Small intestine (tissue), 7 donors: ENCODE results near the gene SLC6A4. TPM values are rescaled to one million over a fixed set of nuclear protein-coding genes. Genes with fewer than 3 reads are reported as not detected.

ENCODE experiments used
- DNase-seq, 2 donors: peaks; one replicate each; pipeline versions ENCODE4 v3.0.0 to v3.0.0-alpha.2; 2013
- FAIRE-seq: peaks from 2 replicates; lab custom pipeline; 2012; peaks lifted over from hg19 to GRCh38; lab: Jason Lieb, UNC
- H3K27ac ChIP-seq, 3 donors: one replicate each; pipeline ENCODE4 v1.5.1; 2013; ENCODE audit warnings: low read length in 2 of 3, mild to moderate bottlenecking in 2 of 3, control low read depth in 1 of 3, inconsistent platforms in 1 of 3, low read depth in 1 of 3, moderate library complexity in 1 of 3
- H3K27me3 ChIP-seq, 3 donors: one replicate each; pipeline ENCODE4 v1.6.1; 2013; ENCODE audit warnings: low read length in 3 of 3, inconsistent platforms in 1 of 3; ENCODE audit not compliant: control insufficient read depth in 3 of 3, insufficient read depth in 3 of 3
- H3K36me3 ChIP-seq, 3 donors: one replicate each; pipeline ENCODE4 v1.6.1; 2013; ENCODE audit warnings: low read length in 3 of 3, inconsistent platforms in 1 of 3, low read depth in 1 of 3, mild to moderate bottlenecking in 1 of 3, moderate library complexity in 1 of 3; ENCODE audit not compliant: control insufficient read depth in 3 of 3, insufficient read depth in 2 of 3
- H3K4me1 ChIP-seq, 3 donors: one replicate each; pipeline ENCODE4 v1.6.1; 2013; ENCODE audit warnings: low read length in 2 of 3, inconsistent platforms in 1 of 3, low read depth in 1 of 3, mild to moderate bottlenecking in 1 of 3, moderate library complexity in 1 of 3; ENCODE audit not compliant: control insufficient read depth in 3 of 3, insufficient read depth in 2 of 3
- H3K4me3 ChIP-seq, 3 donors: one replicate each; pipeline ENCODE4 v1.5.1; 2013; ENCODE audit warnings: low read length in 3 of 3, control low read depth in 1 of 3, inconsistent platforms in 1 of 3, low read depth in 1 of 3, mild to moderate bottlenecking in 1 of 3, moderate library complexity in 1 of 3
- H3K9me3 ChIP-seq, 2 donors: one replicate each; pipeline ENCODE4 v1.6.1; 2013; ENCODE audit warnings: low read depth in 1 of 2, low read length in 1 of 2; ENCODE audit not compliant: control insufficient read depth in 2 of 2, insufficient read depth in 1 of 2
- WGBS, 3 donors: extraction: QIAGEN DNeasy Blood & Tissue Kit; methylation state at CpG; one replicate each; pipeline ENCODE4 v1.1.7; 2013; 5-methylcytosine and 5-hydroxymethylcytosine counted together
- polyA plus RNA-seq, 4 donors: library from polyadenylated mRNA; stranded (reverse) in 3 of 4; unstranded in 1 of 4; fragments of 200-250 nt in 3 of 4; fragments of 120-200 nt in 1 of 4; gene quantifications; one replicate each; pipeline versions ENCODE4 v1.2.1 to v1.2.3, GENCODE V29; 2013
- donor health status: healthy with polysubstance abuse.
- donor health status: control.
- donor health status: control.
- donor health status: Bipolar disorder and iron deficiency.
- donor health status: healthy.

Gene SLC6A4
- polyA plus RNA-seq, 4 donors: 2.9 to 26.0 (median 4.6) TPM

- 64 to 79% (median 72%) methylated on average over 10 of the region's 10 CpGs for WGBS, 3 donors
- no peaks in the 10 kb centered on the region for H3K9me3 ChIP-seq
- FAIRE-seq (no peak), DNase-seq (no peak)
- H3K36me3 ChIP-seq: peaks cover 0 to 11% (median 0%) of the 10 kb centered on the region in 3 donors
- no peaks in the 10 kb centered on the region for H3K4me1 ChIP-seq
- no peak overlapping the region for H3K4me3 ChIP-seq
- H3K27me3 ChIP-seq: no peaks in the 10 kb centered on the region
- H3K27ac ChIP-seq: no peak overlapping the region
Observed at GRCh38 chr17:30200106-30200505, 35.4 kb downstream of the SLC6A4 start.

- WGBS, 3 donors: 79 to 86% (median 84%) methylated on average over 5 of the region's 5 CpGs
- no peak for FAIRE-seq
Observed at GRCh38 chr17:30199600-30199999, 35.9 kb downstream of the SLC6A4 start.

GRCh38 chr17:30197416-30197815 is 38.1 kb downstream of the SLC6A4 start:
- no peak overlapping the region for H3K27ac ChIP-seq
- WGBS, 3 donors: 88 to 90% (median 88%) methylated on average over 4 of the region's 4 CpGs
- no peaks in the 10 kb centered on the region for H3K4me1 ChIP-seq
- no peaks in the 10 kb centered on the region for H3K9me3 ChIP-seq
- no peak for DNase-seq
- H3K4me3 ChIP-seq: no peak overlapping the region
- H3K27me3 ChIP-seq: no peaks in the 10 kb centered on the region
- FAIRE-seq: no peak
- peaks cover 0 to 6% (median 0%) of the 10 kb centered on the region in 3 donors for H3K36me3 ChIP-seq

More at GRCh38 chr17:30199600-30199999, 35.9 kb downstream of the SLC6A4 start:
- no peaks in the 10 kb centered on the region for H3K4me1 ChIP-seq
- no peak for DNase-seq
- H3K27me3 ChIP-seq: no peaks in the 10 kb centered on the region
- H3K4me3 ChIP-seq: no peak overlapping the region
- no peak overlapping the region for H3K27ac ChIP-seq
- H3K9me3 ChIP-seq: no peaks in the 10 kb centered on the region
- peaks cover 0 to 9% (median 0%) of the 10 kb centered on the region in 3 donors for H3K36me3 ChIP-seq

- 82 to 84% (median 84%) methylated on average over 3 of the region's 3 CpGs for WGBS, 3 donors
- Histone ChIP-seq H3K4me3 (no peak overlapping the region), H3K27ac (no peak overlapping the region), H3K27me3 (no peaks in the 10 kb centered on the region), H3K4me1 (no peaks in the 10 kb centered on the region), H3K9me3 (no peaks in the 10 kb centered on the region), H3K36me3 (peaks cover 0 to 5% (median 0%) of the 10 kb centered on the region in 3 donors)
- DNase-seq (no peak), FAIRE-seq (no peak)
Observed at GRCh38 chr17:30196504-30196903, 39.0 kb downstream of the SLC6A4 start.

- 59 to 88% (median 75%) methylated on average over 2 of the region's 2 CpGs for WGBS, 3 donors
- H3K4me3 ChIP-seq: no peak overlapping the region
- no peak for FAIRE-seq
Observed at GRCh38 chr17:30191072-30191471, 44.4 kb downstream of the SLC6A4 start.

GRCh38 chr17:30188211-30188939 is 47.1 kb downstream of the SLC6A4 start:
- FAIRE-seq (no peak), DNase-seq (no peak)
- WGBS, 3 donors: 96 to 98% (median 96%) methylated on average over 5 of the region's 5 CpGs
- no peak overlapping the region for H3K4me3 ChIP-seq
- no peak overlapping the region for H3K27ac ChIP-seq
- no peaks in the 10 kb centered on the region for H3K9me3 ChIP-seq
- H3K36me3 ChIP-seq: peaks cover 7 to 13% (median 10%) of the 10 kb centered on the region in 3 donors
- no peaks in the 10 kb centered on the region for H3K4me1 ChIP-seq
- H3K27me3 ChIP-seq: no peaks in the 10 kb centered on the region

More at GRCh38 chr17:30191072-30191471, 44.4 kb downstream of the SLC6A4 start:
- no peak for DNase-seq
- H3K27ac ChIP-seq: no peak overlapping the region
- peaks cover 0 to under 1% (median under 1%) of the 10 kb centered on the region in 3 donors for H3K36me3 ChIP-seq
- H3K9me3 ChIP-seq: no peaks in the 10 kb centered on the region
- H3K4me1 ChIP-seq: no peaks in the 10 kb centered on the region
- no peaks in the 10 kb centered on the region for H3K27me3 ChIP-seq

- Histone ChIP-seq H3K36me3 (peaks cover 7 to 13% (median 11%) of the 10 kb centered on the region in 3 donors), H3K4me3 (no peak overlapping the region), H3K27ac (no peak overlapping the region), H3K4me1 (no peaks in the 10 kb centered on the region), H3K27me3 (no peaks in the 10 kb centered on the region), H3K9me3 (no peaks in the 10 kb centered on the region)
- no peak for FAIRE-seq
- DNase-seq: no peak
- 89 to 91% (median 90%) methylated on average over 2 of the region's 2 CpGs for WGBS, 3 donors
Observed at GRCh38 chr17:30187573-30187972, 47.9 kb downstream of the SLC6A4 start.

GRCh38 chr17:30186761-30187160 is 48.7 kb downstream of the SLC6A4 start:
- H3K4me1 ChIP-seq: no peaks in the 10 kb centered on the region
- 91 to 98% (median 95%) methylated on average over 1 of the region's 1 CpG for WGBS, 3 donors
- H3K36me3 ChIP-seq: peaks cover 9 to 18% (median 13%) of the 10 kb centered on the region in 3 donors
- no peaks in the 10 kb centered on the region for H3K27me3 ChIP-seq
- FAIRE-seq: no peak
- H3K4me3 ChIP-seq: no peak overlapping the region
- no peaks in the 10 kb centered on the region for H3K9me3 ChIP-seq
- no peak overlapping the region for H3K27ac ChIP-seq
- no peak for DNase-seq
